CD4-positive, alpha-beta T cell treated with Interleukin-4 for 1 hour (primary cell): ENCODE data around the gene CMAS.
"Not testable (repeated sequence)": the region's sequence is repeated elsewhere in the genome, so short reads cannot be mapped to it uniquely, and the experiment has no call there.

ENCODE experiments used
- DNase-seq, 2 donors: peaks; one replicate each; pipeline ENCODE4 v3.0.0-alpha.2; 2020 to 2022

The CMAS gene

DNA sequence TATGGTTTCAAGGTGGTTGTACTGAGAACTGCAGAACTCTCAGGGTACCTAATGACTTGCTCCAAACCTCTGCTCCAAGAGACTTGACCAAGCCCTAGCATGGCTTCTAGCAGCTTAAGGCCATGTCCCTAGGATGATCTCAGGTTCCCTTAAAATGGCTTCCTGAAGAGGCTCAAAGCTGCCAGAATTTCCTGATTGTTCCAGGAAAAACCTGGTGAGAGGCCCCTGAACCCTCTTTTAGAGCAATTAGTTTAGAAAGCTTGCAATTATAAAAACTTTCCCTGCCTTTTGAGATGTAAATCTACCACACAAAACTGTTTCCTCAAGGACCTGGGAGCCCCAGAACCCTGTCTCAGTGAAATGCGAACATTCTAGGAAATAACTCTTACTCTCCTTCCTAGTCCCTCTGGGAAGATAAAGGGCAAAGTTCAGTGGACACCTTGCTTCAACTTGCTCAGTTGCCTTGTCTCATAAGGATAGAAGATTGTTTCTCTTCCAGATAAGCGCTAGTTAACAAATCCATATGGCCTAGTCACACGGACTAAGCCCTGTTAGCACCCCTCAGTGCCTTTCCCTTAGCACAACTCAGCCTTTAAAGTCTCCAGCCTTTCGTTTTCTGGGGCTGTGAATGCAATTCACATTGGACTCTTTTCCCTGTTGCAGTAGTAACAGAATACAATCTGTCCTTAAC is 2.5 kb downstream of the CMAS start:
- no peak for DNase-seq

DNA sequence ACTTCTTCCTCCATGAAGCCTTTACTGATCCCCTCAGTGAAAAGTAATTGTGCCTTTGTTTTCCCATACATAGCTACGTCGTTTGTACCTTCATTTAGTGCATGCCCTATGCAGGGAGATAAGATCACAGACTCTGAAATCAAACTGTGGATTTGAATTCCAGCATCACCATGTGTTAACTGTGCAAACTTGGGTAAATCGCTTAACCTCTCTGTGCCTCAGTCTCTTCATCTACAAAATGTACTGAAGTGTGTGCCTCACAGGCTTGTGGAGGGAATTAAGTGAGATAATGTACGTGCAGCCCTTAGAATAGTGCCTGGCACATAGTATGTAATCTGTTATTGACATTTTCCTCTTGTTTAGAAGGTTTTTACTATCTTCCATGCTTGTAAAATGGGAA is 4.1 kb downstream of the CMAS start:
- no peak for DNase-seq

DNA sequence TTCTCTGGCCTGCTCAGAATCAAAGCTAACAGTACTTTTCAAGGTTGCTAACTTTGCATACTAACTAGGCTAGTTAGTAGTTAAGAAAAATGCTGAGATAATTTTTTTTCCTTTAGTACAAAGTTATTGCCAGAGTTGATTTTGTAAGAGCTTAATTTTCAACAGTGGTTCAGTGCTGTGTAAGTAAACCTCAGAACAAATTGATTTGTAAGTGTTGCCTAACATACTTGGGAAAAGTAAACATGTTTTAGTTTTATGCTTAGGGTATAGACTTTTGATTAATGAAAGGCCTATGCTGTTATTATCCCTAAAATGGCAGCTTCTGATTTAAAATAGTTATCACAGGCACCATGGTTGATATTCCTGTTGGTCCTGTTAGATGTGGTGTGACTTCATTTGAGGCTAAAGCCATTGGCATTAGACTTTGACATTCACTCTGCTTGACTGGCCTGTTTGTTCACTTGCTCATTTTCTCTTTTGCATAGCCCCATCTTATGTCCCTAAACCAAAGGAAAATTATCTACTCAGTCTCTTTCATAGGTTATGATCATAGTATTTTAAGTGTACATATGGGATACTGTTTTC is 5.2 kb downstream of the CMAS start:
- no peak for DNase-seq

DNA sequence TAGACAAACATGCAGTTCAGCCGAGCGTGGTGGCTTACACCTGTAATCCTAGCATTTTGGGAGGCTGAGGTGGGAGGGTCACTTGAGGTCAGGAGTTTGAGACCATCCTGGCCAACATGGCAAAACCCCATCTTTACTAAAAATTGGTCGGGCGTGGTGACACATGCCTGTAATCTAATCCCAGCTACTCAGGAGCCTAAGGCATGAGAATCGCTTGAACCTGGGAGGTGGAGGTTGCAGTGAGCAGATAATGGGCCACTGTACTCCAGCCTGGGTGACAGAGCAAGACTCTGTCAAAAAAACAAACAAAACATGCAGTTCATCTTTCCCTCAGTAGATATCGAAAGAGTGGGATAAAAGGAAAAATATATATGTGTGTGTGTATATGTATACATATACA is 7.0 kb downstream of the CMAS start:
- not testable (repeated sequence) for DNase-seq

DNA sequence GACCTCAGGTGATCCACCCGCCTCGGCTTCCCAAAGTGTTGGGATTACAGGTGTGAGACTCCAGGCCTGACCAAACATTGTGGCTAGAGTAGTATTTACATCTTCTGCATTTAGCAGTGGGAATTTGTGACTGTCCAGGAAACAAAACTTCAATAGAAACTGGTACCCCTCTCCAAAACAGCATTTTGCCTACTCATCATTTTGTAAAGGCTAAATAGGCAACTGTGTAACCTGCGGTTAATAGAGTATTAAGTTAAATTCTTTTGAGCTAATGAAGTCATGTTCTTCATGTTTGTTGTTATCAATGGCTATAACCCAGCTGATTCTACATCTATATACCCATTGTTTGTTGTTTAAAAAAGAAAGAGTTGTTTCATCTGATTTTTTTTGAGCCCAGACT is 8.1 kb downstream of the CMAS start:
- DNase-seq = no peak

DNA sequence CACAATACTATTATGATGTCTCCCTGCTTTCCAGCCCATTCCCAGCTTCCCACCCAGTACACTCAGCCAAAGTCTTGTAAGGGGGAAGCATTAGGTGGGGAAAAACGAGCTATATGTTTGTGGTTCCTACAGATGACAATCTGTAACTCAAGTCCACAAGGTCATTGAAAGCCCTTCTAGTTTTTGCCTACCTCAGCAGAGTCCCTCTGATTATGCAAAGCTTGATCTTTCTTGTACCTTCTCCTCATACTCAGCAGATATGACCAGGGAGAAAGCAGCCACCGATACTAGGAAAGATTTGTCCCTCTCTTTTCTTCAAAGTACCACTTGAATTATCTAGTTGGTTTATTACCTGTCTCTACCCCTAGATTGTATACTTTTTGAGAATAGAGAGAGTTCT is 10.6 kb downstream of the CMAS start:
- DNase-seq = no peak

DNA sequence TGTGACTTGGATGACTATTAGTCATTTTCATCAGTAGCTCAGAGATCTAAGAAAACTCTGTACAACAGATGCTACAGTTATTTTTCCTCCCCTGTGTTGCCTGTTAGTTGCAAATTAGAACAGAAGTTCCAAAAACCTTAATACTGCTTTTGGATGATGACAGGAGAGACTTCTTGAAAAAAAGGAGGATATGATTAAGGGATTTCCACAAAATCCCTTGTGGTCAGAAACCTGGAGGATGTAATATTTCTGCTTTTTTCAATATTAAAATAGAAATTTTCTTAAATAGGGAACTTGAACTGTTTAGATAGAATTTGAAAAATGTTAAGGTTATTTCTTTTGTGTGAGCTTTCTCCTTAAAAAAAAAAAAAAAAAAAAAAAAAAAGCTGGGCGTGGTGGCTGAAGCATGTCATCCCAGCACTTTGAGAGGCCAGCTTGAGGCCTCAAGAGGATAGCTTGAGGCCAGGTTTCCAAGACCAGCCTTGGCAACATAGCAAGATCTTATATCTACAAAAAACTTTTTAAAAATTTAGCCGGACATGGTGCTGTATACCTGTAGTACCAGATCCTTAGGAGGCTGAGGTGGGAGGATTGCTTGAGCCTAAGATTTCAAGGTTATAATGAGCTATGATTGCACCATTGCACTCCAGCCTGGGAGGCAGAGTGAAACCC is 14.1 kb downstream of the CMAS start:
- no peak for DNase-seq

DNA sequence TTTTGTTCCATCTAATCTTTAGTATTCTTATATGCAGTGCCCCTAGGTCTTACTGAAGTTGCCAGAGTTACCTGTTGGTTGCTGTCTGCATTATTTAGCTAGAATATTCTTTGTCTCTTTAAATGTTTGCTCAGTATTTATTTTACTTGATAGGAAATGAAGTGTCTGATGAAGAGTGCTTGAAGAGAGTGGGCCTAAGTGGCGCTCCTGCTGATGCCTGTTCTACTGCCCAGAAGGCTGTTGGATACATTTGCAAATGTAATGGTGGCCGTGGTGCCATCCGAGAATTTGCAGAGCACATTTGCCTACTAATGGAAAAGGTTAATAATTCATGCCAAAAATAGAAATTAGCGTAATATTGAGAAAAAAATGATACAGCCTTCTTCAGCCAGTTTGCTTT is 18.9 kb downstream of the CMAS start:
- no peak for DNase-seq

DNA sequence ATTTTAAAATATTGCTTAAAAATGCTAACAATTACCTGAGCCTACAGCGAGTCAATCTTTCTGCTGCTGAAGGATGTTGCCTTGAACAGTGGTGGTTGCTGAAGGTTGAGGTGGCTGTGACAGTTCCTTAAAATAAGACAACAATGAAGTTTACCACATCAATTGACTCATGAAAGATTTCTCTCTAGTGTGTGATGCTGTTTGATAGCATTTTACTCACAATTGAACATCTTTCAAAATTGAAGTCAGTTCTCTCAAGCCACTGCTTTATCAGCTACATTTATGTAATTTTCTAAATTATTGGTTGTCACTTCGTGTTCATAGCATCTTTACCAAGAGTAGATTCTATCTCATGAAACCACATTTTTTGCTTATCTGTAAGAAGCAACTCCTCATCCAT is 20.3 kb downstream of the CMAS start:
- no peak for DNase-seq

DNA sequence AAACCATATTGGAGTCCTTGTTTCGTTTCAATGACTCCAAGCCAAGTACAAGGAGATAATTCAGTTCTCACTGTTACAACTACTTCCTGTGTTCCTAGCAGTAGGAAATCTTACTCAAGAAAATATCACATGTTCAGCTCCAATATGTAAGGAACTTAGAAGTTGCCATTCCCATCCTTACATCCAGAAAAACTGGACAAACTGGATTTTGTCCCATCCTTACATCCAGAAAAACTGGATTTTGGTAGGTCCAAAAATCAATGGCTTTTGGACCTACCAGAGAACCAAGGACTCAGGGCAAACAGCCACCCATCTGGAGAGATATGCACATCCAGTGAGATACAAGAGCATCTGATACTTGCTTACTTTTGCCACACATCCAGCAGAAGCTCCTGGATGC is 23.8 kb downstream of the CMAS start:
- no peak for DNase-seq

DNA sequence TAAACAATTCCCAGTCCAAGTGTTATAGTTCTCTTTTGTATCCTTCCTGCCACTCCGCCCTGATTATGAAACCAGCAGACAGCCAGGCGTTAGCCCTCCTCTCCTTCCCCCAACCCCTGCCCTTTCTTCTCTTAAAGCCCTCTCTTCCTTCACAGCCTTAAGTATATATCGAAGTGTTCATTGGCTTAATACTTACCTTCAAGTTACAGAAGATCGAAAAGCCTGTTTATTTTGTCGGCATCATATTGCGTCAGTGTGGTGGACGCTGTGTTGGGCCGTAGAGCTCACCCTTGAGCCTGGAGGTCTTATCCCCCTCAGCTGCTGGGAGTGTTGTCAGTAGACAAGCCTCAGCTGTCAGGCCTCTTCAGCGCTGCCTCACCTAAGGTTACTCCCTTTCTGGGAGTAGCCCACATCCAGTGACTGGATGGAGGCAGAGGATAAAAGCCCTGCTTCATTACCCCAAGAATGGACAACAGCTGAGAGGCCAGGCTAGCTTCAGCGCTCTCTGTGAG is 36.2 kb downstream of the CMAS start:
- DNase-seq = no peak

DNA sequence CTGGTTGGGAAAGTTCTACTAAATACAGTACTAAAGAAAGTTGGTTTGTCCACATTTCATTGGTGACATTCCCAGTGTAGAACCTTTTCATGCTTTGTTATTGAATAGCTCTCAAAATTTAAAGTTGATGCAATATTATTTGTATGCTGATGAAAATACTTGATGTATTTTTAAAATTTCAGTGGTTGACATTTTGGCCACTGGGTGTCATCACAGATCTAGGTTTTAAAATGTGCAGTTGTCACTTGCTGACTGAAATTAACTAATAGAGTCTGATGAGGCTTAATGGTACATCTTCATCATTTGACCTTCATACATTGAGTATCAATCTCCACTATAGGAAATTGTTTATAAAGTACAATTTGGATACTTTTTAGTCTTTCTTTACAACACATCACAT is 37.1 kb downstream of the CMAS start:
- peak in 1 of 2 donors; percentile 66 for DNase-seq

DNA sequence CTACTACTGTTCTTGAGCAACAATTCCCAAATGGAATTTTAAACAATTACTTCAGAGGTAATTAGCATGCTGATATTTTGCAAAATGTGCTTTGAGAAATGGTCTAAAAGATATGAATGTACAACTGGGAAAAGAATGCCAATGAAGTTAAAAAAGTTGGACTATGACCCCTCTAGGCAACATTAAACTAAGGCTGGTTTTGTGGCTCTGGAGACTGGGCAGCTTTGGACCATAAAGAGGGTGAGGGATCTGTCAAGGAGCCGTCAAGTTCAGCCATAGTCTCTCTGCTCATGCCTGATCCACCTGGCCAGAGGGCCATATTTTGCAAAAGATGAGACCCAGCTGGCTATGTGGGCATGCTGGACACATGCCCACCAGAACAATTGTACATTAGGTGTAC is 38.8 kb downstream of the CMAS start:
- no peak for DNase-seq

DNA sequence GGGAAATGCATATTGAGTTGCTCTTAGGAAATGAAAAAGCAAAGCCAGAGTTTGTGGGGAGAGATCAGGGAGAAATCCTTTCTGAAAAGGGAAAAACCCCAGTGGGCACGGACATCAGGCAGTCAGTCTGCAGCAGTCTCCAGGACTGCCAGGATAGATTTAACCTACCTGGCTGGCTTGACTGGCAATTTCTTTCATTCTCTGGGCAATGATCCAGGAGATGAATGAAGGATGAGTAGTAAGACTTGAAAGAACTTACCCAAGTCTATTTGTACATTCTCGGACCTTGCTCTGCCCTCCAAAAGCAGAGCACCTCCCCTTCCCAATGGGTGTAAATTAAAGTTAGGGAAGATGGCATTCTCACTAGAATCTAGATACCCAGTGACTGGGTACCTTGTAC is 42.9 kb downstream of the CMAS start:
- DNase-seq = no peak

DNA sequence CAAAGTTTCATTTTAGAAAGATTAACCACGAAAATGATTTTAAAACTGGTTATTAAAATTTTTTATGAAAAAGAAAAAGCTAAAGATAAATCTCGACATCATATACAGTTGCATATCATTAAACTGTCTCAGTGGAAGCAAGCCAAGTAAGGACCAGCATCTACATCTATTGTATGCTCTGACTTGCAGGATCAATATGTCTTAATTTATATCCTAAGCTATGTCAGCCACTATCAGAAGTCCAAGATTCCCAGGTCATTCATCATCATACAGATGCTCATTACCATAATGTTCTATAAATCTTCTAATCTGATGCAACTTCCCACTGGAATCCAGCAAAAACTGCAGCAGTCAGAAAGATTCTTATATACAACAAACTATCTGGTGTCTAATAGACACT is 43.5 kb downstream of the CMAS start:
- no peak for DNase-seq

DNA sequence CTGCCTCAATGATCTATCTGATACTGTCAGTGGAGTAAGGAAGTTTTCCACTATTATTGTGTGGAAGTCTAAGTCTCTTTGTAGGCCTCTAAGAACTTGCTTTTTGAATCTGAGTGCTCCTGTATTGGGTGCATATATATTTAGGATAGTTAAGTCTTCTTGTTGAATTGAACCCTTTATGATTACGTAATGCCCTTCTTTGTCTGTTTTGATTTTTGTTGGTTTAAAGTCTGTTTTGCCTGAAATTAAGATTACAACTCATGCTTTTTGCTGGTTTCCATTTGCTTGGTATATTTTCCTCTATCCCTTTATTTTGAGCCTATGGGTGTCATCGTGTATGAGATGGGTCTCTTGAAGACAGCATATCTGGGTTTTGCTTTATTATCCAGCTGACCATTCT is 53.0 kb downstream of the CMAS start:
- not testable (repeated sequence) for DNase-seq

DNA sequence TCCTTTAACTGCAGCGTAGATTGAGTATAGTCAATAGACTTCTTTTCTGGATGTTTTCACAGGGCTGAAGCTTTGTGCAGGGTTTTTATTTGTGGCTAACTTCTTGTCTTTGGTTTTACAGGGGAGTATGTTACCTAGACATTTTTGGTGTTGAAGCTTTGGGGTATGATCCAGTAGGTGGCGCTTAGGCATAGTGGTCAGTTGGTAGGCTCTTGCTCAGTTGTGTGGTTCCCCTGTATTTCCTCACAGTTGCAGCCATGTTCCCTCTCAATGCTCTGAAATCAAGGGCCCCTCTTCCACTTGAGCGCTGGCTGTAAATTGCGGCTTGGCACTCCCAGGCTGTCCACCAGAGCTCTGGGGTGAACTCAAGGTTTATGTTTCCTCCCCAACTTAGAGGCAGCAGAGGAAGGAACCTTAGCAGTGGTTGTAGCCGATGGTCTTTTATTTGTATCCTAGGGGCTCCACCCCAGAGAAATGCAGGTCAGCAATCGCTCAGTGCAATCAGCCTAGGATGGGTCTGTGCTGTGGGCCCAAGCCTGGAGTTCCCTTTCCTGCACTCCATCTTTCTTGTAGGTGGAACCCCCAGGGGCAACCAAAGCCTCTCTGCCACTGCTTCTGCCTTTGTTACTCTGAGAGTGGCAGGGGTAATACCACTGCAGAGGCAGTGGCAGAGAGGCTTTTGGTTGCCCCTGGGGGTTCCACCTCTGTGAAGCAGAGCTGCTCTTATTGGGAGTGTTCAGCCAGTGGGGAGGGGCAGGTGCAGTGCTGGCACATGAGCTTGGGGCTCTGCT is 55.1 kb downstream of the CMAS start:
- DNase-seq = peak; percentile 59 to 69

DNA sequence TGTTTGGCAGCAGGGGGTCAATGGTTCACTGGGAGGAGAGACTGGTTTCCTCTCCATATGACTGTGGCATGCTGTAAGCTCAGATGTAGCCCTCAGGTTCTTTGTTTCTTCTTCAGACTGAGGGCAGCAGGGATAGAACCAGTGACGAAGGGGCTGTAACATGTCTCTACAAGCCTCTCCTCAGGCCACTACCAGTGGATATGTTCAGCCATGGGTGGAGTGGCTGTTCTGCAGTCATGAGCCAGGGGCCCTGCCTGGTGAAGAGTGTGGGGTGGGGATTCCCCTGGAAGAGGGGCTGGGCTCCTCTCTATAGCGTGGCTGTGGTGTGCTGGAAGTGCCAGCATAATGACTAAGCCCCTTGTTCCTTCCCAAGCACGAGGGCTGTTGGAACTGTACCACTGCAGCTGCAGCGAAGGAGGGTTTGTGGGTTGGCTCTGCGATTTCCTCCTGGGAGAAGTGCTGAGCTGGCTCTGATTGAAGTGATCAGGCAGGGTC is 55.8 kb downstream of the CMAS start:
- DNase-seq = no peak

DNA sequence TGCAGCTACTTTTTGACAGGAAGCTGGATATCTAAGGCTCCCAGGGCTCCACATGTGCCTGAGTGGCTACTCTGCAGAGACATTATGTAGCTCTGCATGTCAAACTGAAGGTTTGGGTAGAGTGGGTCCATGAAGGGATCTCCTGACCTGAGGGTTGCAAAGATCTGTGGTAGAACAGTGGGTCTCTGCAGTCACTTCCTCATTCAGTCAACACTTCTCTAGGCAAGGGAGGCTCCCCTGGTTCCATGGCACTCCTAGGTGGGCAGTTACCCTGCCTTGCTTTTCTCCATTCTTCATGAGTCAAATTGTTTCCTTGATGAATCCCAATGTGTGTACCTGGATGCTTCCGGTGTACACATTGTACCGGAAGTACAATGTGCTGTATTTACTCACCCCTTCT is 57.4 kb downstream of the CMAS start:
- no peak for DNase-seq

DNA sequence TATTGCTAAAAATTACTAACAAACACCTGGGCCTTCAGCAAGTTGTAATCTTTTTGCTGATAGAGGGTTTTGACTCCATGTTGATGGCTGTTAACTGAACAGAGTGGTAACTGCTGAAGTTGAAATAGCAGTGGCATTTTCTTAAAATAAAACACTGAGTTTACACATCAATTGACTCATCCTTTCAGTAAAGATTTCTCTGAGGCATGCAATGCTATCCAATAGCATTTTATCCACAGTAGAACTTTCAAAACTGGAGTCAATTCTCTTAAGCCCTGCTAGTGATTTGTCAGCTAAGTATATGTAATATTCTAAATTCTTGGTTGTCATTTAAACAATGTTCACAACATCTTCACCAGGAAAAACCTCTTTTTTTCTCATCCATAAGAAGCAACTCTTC is 59.5 kb downstream of the CMAS start:
- no peak for DNase-seq

DNA sequence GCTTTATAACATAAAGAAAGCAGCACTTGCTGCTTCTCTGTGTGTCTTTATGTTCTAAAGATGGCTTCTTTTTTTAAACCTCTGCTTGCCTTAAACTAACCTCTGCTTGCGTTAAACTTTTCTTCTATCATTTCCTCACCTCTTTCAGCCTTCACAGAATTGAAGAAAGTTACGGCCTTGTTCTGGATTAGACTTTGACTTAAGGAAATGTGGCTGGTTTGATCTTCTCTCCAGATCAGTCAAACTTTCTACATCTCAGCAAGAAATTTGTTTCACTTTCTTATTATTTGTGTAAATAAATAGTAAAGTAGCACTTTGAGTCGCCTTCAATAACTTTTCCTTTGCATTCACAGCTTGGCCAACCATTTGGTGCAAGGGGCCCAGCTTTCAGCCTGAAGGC is 64.2 kb downstream of the CMAS start:
- peak in 1 of 2 donors; percentile 16 for DNase-seq
